Thyroid gland (tissue), 4 donors: ENCODE measurements around the gene CD300LG. TPM values are rescaled to one million over a fixed set of nuclear protein-coding genes. Genes with fewer than 3 reads are reported as not detected.

Experiments used
- DNase-seq, 2 donors: peaks; one replicate each; pipeline ENCODE4 v3.0.0-alpha.2; 2019
- H3K27ac ChIP-seq, 3 donors: fragments of 200-600 bp; sonication (generic); 1 replicate in 2 of 3; 2 replicates in 1 of 3; pipeline ENCODE4 v1.5.1; 2016 to 2019; ENCODE audit warnings: mild to moderate bottlenecking in 1 of 3, moderate library complexity in 1 of 3
- H3K27me3 ChIP-seq: fragments of 200-600 bp; sonication (generic); one replicate; pipeline ENCODE4 v1.5.1; 2019
- H3K36me3 ChIP-seq, 2 donors: fragments of 200-600 bp; sonication (generic); one replicate each; pipeline ENCODE4 v1.5.1; 2016 to 2019
- H3K4me1 ChIP-seq, 2 donors: fragments of 200-600 bp; sonication (generic); one replicate each; pipeline ENCODE4 v1.5.1; 2017 to 2019
- H3K4me3 ChIP-seq, 3 donors: fragments of 200-600 bp; sonication (generic); replicated peaks in 1 of 3; 1 replicate in 2 of 3; 2 replicates in 1 of 3; pipeline ENCODE4 v1.5.1; 2016; ENCODE audit warnings: mild to moderate bottlenecking in 1 of 3
- H3K9me3 ChIP-seq: fragments of 200-600 bp; sonication (generic); one replicate; pipeline ENCODE4 v1.5.1; 2017
- CTCF ChIP-seq, 6 experiments: fragments of 200-600 bp in 3 of 6; fragments of 450-650 bp in 3 of 6; sonication (generic) in 3 of 6; IDR thresholded peaks; one replicate each; pipeline ENCODE4 v1.5.1; 2016 to 2019; ENCODE audit warnings: antibody characterized with exemption in 6 of 6, mild to moderate bottlenecking in 2 of 6, inconsistent platforms in 1 of 6, moderate library complexity in 1 of 6
- POLR2A ChIP-seq, 2 donors: fragments of 450-650 bp; IDR thresholded peaks; one replicate each; pipeline ENCODE4 v1.6.1; 2017; ENCODE audit warnings: antibody characterized with exemption in 2 of 2, mild to moderate bottlenecking in 2 of 2, moderate library complexity in 1 of 2
- WGBS, 2 donors: methylation state at CpG; one replicate each; pipeline ENCODE4 v1.1.5; 2017; 5-methylcytosine and 5-hydroxymethylcytosine counted together
- intact Hi-C: fragments of 100-400 bp; cut with DNase I; formaldehyde crosslinking; loops from one replicate; pipeline ENCODE4 v1.15.1; 2023
- total RNA-seq, 4 donors: library from RNA; depleted of rRNA; stranded (reverse); fragments of >200 nt; gene quantifications; one replicate each; pipeline ENCODE4 v1.2.3, GENCODE V29; 2016

Gene CD300LG
- total RNA-seq, 4 donors from 2014 or later: 1.5 to 22.5 (median 2.2) TPM

- DNase-seq: no peak
- H3K4me1 ChIP-seq: no peaks in the 10 kb centered on the region
- H3K36me3 ChIP-seq: no peaks in the 10 kb centered on the region
- intact Hi-C loops: no loop called here
- no peak overlapping the region for H3K4me3 ChIP-seq
- TF ChIP-seq POLR2A (IDR thresholded peaks at IDR 0.05): no peak
- TF ChIP-seq CTCF (IDR thresholded peaks at IDR 0.05): no peak
- 88 to 95% methylated on average over 5 to 7 of the region's 8 CpGs for WGBS, 2 donors
- no peak overlapping the region for H3K27ac ChIP-seq
- H3K27me3 ChIP-seq: no peaks in the 10 kb centered on the region
- H3K9me3 ChIP-seq: no peaks in the 10 kb centered on the region
Measured at GRCh38 chr17:43849116-43849515, 2.1 kb downstream of the CD300LG start.

- Histone ChIP-seq H3K4me1 (no peaks in the 10 kb centered on the region), H3K9me3 (no peaks in the 10 kb centered on the region), H3K27ac (no peak overlapping the region), H3K27me3 (no peaks in the 10 kb centered on the region), H3K4me3 (no peak overlapping the region), H3K36me3 (no peaks in the 10 kb centered on the region)
- TF ChIP-seq CTCF (IDR thresholded peaks at IDR 0.05): no peak
- TF ChIP-seq POLR2A (IDR thresholded peaks at IDR 0.05): no peak
- no peak for DNase-seq
- 91 to 96% methylated on average over 8 of the region's 8 CpGs for WGBS, 2 donors
- intact Hi-C loops: loop anchor here (10.0 kb wide), 1 partner anchor 158 kb away; no protein-coding TSS in a partner anchor
Measured at GRCh38 chr17:43852571-43852970, 5.6 kb downstream of the CD300LG start.

- TF ChIP-seq POLR2A (IDR thresholded peaks at IDR 0.05): no peak
- H3K27me3 ChIP-seq: no peaks in the 10 kb centered on the region
- H3K9me3 ChIP-seq: no peaks in the 10 kb centered on the region
- no peak for DNase-seq
- H3K36me3 ChIP-seq: no peaks in the 10 kb centered on the region
- no peak overlapping the region for H3K27ac ChIP-seq
- no peak overlapping the region for H3K4me3 ChIP-seq
- no peaks in the 10 kb centered on the region for H3K4me1 ChIP-seq
- WGBS, 2 donors: 70 to 95% methylated on average over 5 of the region's 7 CpGs
- intact Hi-C loops: loop anchor here (10.0 kb wide), 1 partner anchor 159 kb away; no protein-coding TSS in a partner anchor
Measured at GRCh38 chr17:43853546-43853945, 6.6 kb downstream of the CD300LG start.

- Histone ChIP-seq H3K9me3 (no peaks in the 10 kb centered on the region), H3K27me3 (no peaks in the 10 kb centered on the region)
- WGBS, 2 donors: 84 to 86% methylated on average over 8 of the region's 8 CpGs
Measured at GRCh38 chr17:43854498-43854897, 7.5 kb downstream of the CD300LG start.

GRCh38 chr17:43855061-43855460, 8.1 kb downstream of the CD300LG start:
- Histone ChIP-seq H3K36me3 (no peaks in the 10 kb centered on the region), H3K27me3 (no peaks in the 10 kb centered on the region), H3K9me3 (no peaks in the 10 kb centered on the region), H3K4me3 (no peak overlapping the region), H3K4me1 (peaks cover 0 to 2% of the 10 kb centered on the region in 2 donors), H3K27ac (no peak overlapping the region)
- TF ChIP-seq CTCF (IDR thresholded peaks at IDR 0.05) (no peak), POLR2A (IDR thresholded peaks at IDR 0.05) (no peak)
- WGBS, 2 donors: 90 to 97% methylated on average over 5 to 9 of the region's 9 CpGs
- intact Hi-C loops: loop anchor here (10.0 kb wide), 1 partner anchor 160 kb away; no protein-coding TSS in a partner anchor
- no peak for DNase-seq

More at GRCh38 chr17:43854498-43854897, 7.5 kb downstream of the CD300LG start:
- Histone ChIP-seq H3K4me3 (no peak overlapping the region), H3K36me3 (no peaks in the 10 kb centered on the region), H3K27ac (no peak overlapping the region), H3K4me1 (no peaks in the 10 kb centered on the region)
- no peak for DNase-seq
- no peak for TF ChIP-seq CTCF (IDR thresholded peaks at IDR 0.05)
- no peak for TF ChIP-seq POLR2A (IDR thresholded peaks at IDR 0.05)
- intact Hi-C loops: loop anchor here (10.0 kb wide), 1 partner anchor 160 kb away; no protein-coding TSS in a partner anchor
